Glomerular endothelial cell (primary cell): ENCODE data around the gene ZNF487. TPM values are rescaled to one million over a fixed set of nuclear protein-coding genes. Genes with fewer than 3 reads are reported as not detected.
"Not testable (repeated sequence)": the region's sequence is repeated elsewhere in the genome, so short reads cannot be mapped to it uniquely, and the experiment has no call there.

Source experiments
- DNase-seq: peaks from one replicate; pipeline ENCODE4 v3.0.0-alpha.2; 2011; ENCODE audit warnings: low read depth, low spot score; ENCODE audit errors: extremely low read depth
- total RNA-seq: library from RNA; depleted of rRNA; stranded (reverse); fragments of >200 nt; gene quantifications from 2 replicates; pipeline ENCODE4 v1.2.3, GENCODE V29; 2015

The ZNF487 gene
- total RNA-seq, 1 donor from 2014 or later = 3.3 TPM

DNA sequence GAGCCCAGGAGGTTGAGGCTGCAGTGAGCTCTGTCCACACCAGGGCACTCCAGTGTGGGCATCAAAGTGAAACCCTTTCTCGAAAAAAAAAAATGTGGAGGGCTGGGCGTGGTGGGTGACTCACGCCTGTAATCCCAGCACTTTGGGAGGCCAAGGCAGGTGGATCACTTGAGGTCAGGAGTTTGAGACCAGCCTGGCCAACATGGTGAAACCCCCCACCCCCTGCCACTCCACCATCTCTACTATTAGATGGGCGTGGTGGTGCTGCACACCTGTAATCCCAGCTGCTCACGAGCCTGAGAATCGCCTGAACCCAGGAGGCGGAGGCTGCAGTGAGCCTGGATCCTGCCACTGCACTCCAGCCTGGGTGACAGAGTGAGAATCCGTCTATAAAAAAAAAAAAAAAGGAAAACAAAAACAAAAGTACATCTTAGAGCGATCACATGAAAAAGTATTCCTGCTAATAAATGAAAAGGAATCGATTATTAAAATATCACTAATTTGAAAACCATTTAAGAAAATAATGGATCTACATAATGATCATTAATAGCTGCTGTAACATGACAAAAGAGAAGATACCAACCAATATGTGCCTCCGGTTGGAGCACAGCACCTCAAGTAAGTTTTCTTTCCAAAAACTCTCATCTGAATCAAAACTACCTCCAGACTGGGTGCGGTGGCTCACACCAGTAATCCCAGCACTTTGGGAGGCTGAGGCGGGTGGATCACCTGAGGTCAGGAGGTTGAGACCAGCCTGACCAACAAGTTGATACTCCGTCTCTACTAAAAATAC, 32.8 kb upstream of the ZNF487 start:
- DNase-seq = no peak

DNA sequence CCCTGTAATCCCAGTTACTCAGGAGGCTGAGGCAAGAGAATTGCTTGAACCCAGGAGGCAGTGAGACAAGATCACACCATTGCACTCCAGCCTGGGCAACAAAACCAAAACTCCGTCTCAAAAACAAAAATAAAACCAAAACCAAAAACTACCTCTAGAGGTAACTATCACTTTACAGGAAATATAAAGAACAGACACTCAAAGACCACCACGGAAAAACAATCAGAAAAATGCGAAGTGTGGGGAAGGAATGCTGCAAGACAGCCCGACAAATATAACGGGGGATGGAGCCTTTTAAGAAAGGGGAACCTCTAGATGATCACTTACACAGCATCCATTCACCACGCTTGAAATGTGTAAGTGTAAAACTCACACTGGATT, 32.2 kb upstream of the ZNF487 start:
- no peak for DNase-seq

DNA sequence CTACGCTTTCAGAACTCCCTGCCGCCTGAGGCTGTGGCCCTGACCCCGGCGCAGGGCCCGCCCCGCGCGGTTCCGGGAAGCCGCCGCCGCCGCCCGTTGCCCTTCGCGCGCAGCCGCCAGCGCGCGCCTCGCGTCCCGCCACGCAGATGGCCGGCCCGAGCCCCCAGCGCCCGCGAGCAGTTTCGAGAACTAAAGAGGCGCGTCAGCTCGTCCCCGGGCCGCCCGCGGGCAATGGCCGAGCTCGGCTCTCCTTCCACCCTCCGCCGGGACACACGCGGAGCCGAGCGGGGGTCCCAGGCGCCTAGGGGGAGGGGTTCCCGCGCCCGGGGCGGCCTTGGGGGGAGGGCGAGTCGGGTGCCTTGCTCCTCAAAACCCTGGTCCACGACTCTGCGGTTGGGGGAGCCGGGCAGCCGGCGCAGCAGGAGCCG, 29.7 kb upstream of the ZNF487 start:
- DNase-seq = no peak

DNA sequence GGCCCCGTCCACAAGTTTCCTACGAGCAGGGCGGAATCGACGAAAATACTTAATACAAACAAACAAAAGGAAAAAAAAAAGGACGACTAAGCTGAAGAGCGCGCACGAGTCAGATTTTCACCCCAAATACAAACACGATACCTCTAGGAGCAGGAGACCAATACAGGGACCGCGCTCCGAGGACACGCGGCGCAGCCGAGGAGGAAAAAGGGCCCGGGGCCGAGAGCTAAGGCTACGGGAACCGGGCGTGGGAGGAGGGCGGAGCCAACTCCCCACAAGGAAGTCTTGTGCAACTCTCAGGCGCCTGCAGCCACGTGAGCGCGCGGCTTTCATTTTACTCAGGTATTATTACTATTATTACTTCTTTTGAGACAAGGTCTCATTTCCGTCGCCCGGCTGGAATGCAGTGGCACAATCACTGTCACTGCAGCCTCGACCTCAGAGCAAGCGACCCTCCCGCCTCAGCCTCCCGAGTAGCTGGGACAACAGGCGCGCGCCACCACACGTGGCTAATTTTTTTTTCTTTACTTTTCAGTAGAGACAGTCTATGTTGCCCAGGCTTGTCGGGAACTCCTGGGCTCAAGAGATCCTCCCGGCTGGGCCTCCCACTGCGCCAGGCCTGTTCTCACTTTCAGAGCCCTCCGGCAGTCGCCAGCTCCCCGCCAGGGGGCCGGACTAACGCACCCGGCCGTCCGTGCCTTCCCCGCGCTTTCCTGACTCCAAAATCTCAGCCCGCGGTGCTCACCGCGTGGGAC, 29.2 kb upstream of the ZNF487 start:
- DNase-seq = no peak

DNA sequence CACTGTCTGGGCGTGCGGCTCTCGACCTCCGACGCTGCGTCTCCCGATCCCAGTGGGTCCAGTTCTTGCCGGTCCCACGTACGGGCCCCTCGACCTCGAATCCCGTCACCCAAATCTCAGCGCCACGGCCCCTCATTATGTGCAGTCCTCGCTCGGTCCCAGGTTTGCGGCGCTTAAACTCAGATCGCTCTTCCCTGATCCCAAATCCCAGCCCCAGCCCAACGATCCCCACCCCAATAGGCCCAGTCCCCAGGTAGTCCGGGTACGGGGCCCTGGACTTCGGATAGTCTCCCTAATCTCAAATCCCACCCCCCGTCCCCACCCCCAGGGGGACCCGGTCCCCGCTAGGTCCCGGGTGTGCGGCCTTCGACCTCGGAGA, 28.6 kb upstream of the ZNF487 start:
- DNase-seq = no peak

DNA sequence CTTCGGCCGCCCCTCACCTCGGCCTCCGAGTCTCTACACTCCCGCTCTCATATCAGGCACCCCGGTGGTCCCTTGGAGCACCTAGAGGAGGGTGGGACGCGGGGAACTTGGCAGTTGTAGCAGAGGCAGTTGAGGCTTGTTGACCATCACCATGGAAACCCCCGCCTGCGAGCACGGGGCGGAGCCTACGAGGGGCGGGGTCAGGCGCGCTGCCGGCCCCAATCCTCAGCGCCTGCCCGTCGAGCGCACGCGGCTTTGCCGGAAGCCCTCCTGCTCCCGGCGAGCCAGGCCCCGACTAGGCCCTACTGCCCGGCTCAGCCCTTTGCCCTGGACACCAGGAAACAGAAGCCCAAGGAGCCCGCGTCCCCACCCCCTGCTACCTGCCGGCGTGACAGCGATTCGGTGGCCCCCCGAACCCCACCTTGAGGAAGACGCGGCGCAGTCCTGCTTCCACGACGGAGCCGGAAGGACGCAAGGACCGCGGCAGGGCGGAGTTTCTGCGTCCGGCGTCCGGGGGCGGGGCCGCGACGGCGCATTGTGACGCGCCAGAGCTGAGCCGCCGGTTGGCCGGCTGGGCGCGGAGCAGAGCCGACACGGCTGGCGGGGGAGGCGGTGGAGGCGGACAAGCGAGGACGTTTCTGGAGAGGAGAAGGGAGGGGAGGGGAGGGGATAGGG, 28.1 kb upstream of the ZNF487 start, which contains the start of gene HNRNPF:
Gene HNRNPF, minus strand, starts transcription at position 477 of the 675 bp plus-strand sequence. CDS start 21,302 bp downstream, outside the sequence.
- no peak for DNase-seq

DNA sequence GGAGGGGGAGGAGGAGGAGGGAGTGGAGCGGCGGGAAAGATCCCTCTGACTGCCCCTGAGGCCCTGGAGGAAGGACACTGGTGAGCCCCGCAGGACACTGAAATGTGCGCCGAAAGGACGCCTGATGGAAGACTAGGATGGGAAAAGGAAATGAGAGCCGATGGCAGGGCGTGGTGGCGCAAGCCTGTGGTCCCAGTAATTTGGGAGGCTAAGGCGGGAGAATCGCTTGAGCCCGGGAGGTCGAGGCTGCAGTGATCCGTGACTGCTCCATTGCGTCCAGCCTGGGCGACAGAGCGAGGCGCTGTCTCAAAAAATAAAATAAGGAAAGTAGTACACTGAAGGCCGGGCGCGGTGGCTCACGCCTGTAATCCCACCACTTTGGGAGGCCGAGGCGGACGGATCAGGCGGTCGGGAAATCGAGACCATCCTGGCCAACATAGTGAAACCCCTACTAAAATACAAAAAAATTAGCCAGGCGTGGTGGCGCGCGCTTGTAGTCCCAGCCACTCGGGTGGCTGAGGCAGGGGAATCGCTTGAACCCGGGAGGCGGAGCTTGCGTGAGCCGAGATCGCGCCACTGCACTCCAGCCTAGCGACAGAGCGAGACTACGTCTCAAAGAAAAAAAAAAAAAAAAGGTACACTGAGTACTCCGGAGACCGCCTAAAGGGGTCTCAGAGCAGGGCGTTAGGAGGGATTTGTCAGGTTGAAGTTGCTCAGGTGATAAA, 27.4 kb upstream of the ZNF487 start:
- DNase-seq = no peak

DNA sequence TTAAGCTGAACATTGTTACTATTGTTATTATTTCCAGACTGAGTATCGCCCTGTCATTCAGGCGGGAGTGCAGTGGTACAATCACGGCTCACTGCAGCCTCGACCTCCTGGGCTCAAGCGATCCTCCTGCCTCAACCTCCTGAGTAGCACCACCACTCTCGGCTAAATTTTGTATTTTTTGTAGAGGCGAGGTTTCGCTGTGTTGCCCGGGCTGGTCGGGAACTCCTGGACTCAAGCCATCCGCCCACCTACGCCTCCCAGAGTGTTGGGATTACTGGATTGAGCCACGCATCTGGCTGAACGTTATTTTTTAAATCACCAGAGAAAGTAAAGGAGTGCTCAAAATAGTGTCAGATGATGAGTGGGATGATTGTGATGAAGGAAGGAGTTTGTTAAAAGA, 26.6 kb upstream of the ZNF487 start:
- DNase-seq = no peak

DNA sequence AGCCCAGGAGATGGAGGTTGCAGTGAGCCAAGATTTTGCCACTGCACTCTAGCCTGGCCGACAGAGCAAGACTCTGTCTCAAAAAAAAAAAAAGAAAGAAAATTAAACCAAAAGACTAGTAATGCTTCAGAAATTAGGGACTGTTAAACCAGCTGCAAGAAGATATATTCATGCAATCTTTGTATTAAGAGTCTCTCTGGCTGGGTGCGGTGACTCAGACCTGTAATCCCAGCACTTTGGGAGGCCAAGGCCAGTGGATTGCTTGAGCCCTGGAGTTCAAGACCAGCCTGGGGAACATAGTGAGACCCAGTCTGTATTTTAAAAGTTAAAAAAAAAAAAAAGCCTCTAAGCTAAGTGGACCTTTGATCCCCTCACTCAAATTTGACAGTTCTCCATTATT, 25.4 kb upstream of the ZNF487 start:
- DNase-seq = no peak

DNA sequence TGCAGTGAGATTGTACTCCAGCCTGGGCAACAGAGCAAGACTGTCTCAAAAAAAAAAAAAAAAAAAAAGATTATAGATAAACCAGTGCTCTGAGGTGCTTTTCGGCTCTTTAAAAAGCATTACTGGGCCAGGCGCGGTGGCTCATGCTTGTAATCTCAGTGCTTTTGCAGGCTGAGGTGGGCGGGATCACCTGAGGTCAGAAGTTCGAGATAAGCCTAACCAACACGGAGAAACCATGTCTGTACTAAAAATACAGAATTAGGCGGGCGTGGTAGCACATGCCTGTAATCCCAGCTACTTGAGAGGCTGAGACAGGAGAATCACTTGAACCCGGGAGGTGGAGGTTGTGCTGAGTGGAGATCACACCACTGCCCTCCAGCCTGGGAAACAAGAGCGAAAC, 21.4 kb upstream of the ZNF487 start:
- DNase-seq = no peak

DNA sequence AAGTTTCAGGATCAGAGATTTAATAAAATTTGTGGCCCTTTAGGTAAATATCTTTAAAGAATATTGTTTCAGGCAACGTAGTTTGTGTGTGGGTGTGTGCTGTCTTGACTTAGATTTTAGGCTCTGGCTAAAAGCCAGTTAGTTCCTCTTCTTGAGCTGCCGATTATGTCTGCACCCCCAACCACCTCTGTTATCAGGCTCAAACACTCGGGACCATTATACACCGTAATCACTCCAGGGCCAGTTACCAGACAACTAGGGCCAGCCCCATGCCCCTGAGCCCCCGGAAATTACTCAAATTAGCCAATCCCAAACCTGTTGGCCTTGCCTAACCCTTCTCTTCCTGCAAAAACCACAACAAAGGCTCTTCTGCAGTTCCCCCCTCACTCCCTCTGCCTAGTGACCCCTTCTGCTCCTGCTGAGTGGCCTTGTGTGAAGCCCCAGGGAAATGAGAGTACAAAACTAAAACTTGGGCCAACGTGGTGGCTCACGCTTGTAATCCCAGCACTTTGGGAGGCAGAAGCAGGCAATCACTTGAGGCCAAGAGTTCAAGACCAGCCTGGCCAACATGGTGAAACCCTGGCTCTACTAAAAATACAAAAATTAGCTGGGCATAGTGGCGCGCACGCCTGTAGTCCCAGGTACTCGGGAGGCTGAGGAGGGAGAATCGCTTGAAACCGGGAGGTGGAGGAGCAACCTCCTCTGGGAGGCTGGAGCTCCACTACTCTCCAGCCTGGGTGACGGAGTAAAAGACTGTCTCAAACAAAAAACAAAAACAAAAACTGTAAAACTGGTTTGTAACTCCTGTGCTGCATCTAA, 18.8 kb upstream of the ZNF487 start:
- no peak for DNase-seq

DNA sequence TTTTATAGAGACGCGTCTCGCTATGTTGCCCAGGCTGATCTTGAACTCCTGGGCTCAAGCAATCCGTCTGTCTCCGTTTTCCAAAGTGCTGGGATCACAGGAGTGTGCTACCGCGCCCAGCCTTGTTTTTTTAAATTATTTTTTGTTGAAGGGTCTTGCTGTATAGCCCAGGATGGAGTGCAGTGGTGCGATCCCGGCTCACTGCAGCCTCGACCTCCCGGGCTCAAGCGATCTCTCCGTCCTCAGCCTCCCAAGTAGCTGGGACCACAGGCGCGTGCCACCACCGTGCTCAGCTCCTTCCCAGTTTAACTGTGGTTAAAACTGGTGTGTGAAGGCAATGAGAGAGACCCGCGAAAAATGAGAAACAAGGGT, 16.9 kb upstream of the ZNF487 start:
- DNase-seq = no peak

DNA sequence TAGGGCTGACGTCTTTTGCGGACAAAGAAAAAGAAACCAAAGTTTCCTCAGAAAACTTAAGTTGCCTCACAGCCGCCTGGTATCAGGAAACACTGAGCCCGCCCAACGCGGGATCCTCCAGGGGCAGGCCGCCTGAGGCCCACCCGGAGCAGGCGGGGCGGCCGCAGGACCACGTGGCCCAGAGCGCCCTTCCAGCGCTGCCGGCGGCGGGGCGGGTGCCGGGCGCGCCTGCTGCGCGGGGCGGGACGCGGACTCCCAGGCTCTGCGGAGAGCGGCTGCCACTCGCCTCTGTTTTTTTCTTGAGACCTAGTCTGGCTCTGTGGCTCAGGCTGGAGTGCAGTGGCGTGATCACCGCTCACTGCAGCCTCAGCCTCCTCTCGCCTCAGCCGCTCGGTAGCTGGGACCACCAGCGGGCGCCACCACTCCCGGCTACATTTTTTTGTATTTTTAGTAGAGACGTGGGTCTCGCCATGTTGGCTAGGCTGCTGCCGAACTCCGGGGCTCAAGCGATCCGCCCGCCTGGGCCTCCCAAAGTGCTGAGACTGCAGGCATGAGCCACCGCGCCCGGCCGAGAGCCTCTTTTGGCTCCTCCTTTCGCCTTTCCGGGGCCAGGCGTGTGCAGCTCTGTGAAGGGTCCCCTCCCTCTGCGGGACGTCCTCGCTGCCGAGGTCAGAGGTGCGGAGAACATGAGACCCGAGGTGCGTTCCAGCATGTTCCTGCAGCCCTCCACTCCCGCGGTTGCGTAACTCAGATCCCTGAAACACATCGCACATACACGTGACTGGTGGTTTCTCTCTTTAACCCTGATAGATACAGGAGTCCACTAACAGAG, 16.3 kb upstream of the ZNF487 start:
- DNase-seq = no peak

DNA sequence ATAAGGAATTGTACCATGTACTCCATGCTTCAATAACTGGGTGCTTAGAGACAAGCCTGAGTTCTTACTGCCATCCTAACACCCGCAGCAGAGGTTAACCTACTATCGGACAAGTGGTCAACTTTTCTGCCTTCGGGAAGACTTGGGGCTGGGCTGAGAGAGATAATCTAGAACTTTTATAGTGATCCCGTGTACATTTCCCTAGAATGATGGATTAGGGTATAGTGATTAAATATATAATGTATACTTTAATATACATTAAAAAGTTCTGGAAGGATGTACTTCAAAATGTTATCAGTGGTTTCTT, 15.8 kb upstream of the ZNF487 start:
- DNase-seq = no peak

DNA sequence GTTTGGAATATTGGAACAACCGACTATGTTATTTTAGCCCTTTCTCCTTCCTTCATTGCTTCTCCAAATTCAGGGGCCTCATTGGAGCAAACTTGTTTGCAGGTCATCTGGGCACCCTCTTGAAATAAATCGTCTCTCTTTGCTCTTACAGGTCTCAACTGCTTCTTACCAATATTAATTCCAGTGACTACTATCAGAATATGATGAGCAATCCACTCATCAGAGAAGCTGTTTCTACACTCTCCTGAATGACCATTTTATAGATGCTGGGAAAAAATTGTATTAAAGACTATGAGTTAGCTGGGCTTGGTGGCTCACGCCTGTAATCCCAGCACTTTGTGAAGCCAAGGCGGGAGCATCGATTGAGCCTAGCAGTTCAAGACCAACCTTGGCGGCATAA, 15.4 kb upstream of the ZNF487 start:
- DNase-seq = no peak

DNA sequence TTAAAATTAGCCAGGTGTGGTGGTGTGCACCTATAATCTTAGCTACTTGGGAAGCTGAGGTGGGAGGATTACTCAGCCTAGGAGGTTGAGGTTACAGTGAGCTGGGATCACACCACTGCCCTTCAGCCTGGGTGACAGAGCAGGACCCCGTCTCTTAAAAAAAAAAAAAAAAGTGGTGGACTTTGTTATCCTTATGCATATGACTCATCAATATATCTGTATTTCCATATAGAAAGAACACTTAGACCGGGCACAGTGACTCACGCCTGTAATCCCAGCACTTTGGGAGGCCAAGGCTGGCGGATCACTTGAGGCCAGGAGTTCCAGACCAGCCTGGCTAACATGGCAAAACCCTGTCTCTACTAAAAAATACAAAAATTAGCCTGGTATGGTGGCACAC, 15.0 kb upstream of the ZNF487 start:
- DNase-seq = not testable (repeated sequence)

DNA sequence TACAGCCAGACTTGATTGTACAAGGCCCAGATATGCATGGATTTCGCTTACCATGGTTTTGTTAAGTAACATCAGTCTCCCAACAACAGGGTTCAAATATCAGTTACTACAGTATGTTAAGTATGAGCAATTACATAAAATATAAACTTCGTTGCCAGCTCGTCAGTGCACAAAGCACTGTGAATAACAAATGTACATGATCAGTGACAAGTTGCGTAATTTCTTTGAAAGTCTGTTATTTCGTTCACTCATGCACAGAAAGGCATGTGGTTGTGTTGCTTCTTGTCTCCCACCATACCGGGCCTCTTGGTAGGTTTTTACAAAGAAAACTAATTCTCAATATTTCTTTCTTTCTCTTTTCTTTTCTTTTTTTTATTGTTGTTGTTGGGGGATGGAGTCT, 12.5 kb upstream of the ZNF487 start:
- no peak for DNase-seq

DNA sequence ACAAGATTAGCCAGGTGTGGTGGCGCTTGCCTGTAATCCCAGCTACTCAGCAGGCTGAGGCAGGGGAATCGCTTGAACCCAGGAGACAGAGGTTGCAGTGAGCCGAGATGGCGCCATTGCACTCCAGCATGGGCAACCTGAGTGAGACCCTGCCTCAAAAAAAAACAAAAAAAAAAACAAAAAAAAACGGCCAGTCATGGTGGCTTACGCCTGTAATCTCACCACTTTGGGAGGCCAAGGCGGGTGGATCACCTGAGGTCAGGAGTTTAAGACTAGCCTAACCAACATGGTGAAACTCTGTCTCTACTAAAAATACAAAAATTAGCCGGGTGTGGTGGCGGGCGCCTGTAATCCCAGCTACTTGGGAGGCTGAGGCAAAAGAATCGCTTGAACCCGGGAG, 10.4 kb upstream of the ZNF487 start:
- DNase-seq = not testable (repeated sequence)

DNA sequence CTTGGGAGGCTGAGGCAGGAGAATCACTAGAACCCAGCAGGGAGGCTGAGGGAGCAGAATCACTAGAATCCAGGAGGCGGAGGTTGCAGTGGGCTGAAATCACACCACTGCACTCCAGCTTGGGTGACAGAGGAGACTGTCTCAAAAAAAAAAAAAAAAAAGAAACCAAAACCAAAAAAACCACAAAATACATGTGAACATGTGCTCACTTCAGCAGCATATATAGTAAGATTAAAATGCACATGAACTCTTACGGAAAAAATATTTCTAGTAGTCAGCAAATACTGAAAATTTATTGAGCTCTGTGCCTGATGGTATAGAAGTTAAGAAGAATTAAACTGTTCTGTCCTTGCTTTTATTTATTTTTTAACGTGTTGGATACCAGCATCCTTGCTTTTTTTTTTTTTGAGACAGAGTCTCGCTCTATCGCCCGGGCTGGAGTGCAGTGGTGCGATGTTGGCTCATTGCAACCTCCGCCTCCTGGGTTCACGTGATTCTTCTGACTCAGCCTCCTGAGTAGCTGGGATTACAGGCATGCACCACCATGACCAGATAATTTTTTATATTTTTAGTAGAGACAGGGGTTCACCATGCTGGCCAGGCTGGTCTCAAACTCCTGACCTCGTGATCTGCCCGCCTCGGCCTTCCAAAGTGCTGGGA, 9.6 kb upstream of the ZNF487 start:
- DNase-seq = no peak
